MM.1S (cell line): ENCODE data around the gene FAM20C.

Source experiments
- DNase-seq: peaks from one replicate; pipeline ENCODE4 v3.0.0-alpha.2; 2015
- H2AFZ ChIP-seq: fragments of 300-600 bp; sonication (generic); 2 replicates; pipeline ENCODE4 v1.6.0; 2016; ENCODE audit warnings: antibody characterized with exemption, low read length
- H3F3A ChIP-seq: fragments of 300-600 bp; sonication (generic); 2 replicates; pipeline ENCODE4 v1.6.1; 2016; ENCODE audit warnings: mild to moderate bottlenecking, antibody characterized with exemption, low read length, moderate library complexity, mixed read lengths; ENCODE audit not compliant: insufficient read depth
- H3K27ac ChIP-seq: fragments of 300-600 bp; sonication (generic); 2 replicates; pipeline ENCODE4 v1.5.1; 2016; ENCODE audit warnings: mild to moderate bottlenecking, low read length
- H3K27me3 ChIP-seq: fragments of 300-600 bp; sonication (generic); replicated peaks from 2 replicates; pipeline ENCODE4 v1.6.0; 2016; ENCODE audit warnings: low read length; ENCODE audit not compliant: insufficient read depth
- H3K36me3 ChIP-seq: fragments of 300-600 bp; sonication (generic); replicated peaks from 2 replicates; pipeline ENCODE4 v1.6.1; 2016; ENCODE audit warnings: mild to moderate bottlenecking, low read length, mixed read lengths; ENCODE audit not compliant: insufficient read depth
- H3K4me1 ChIP-seq: fragments of 300-600 bp; sonication (generic); 2 replicates; pipeline ENCODE4 v1.6.1; 2016; ENCODE audit warnings: low read length, mixed read lengths
- H3K4me2 ChIP-seq: fragments of 300-600 bp; sonication (generic); 2 replicates; pipeline ENCODE4 v1.6.0; 2016; ENCODE audit warnings: low read depth, low read length
- H3K4me3 ChIP-seq: fragments of 300-600 bp; sonication (generic); 2 replicates; pipeline ENCODE4 v1.5.1; 2016; ENCODE audit warnings: low read length, mixed read lengths
- H3K79me2 ChIP-seq: fragments of 300-600 bp; sonication (generic); 2 replicates; pipeline ENCODE4 v1.6.1; 2016; ENCODE audit warnings: mixed run types, low read length, mixed read lengths
- H3K9ac ChIP-seq: fragments of 300-600 bp; sonication (generic); 2 replicates; pipeline ENCODE4 v1.6.1; 2016; ENCODE audit warnings: low read length, mixed read lengths
- H3K9me2 ChIP-seq: fragments of 300-600 bp; sonication (generic); replicated peaks from 2 replicates; pipeline ENCODE4 v1.6.1; 2016; ENCODE audit warnings: mild to moderate bottlenecking, low read length, mixed read lengths; ENCODE audit not compliant: insufficient read depth
- H3K9me3 ChIP-seq: fragments of 300-600 bp; sonication (generic); replicated peaks from 2 replicates; pipeline ENCODE4 v1.6.1; 2016; ENCODE audit warnings: mild to moderate bottlenecking, low read length, mixed read lengths; ENCODE audit not compliant: insufficient read depth
- H4K20me1 ChIP-seq: fragments of 300-600 bp; sonication (generic); 2 replicates; pipeline ENCODE4 v1.6.1; 2016; ENCODE audit warnings: mild to moderate bottlenecking, low read length, moderate library complexity, mixed read lengths; ENCODE audit not compliant: insufficient read depth
- CTCF ChIP-seq: fragments of 300-600 bp; sonication (generic); IDR thresholded peaks from 2 replicates; pipeline ENCODE4 v1.5.1; 2016; ENCODE audit warnings: antibody characterized with exemption, low read length, mixed read lengths
- EZH2 ChIP-seq: fragments of 300-600 bp; sonication (generic); optimal IDR thresholded peaks from 2 replicates; pipeline ENCODE3; 2017; ENCODE audit warnings: low read depth, mild to moderate bottlenecking, antibody characterized with exemption, low read length, mixed read lengths
- EZH2phosphoT487 ChIP-seq: fragments of 300-600 bp; sonication (generic); IDR thresholded peaks from 2 replicates; pipeline ENCODE4 v1.6.1; 2018; ENCODE audit warnings: antibody characterized with exemption, low read length

The FAM20C gene

GRCh38 chr7:258476-259190 lies 66.3 kb downstream of the FAM20C start:
- H3K36me3 ChIP-seq, result no peaks in the 10 kb centered on the region
- no peak overlapping the region for H3K4me3 ChIP-seq
- no peak for DNase-seq
- no peaks in the 10 kb centered on the region for H3K9me3 ChIP-seq
- H3K9me2 ChIP-seq, result no peaks in the 10 kb centered on the region
- no peaks in the 10 kb centered on the region for H4K20me1 ChIP-seq
- H3F3A ChIP-seq, result no peaks in the 10 kb centered on the region
- no peaks in the 10 kb centered on the region for H3K4me1 ChIP-seq
- H3K27ac ChIP-seq, result no peak overlapping the region
- no peak overlapping the region for H3K9ac ChIP-seq
- no peaks in the 10 kb centered on the region for H3K27me3 ChIP-seq
- H3K4me2 ChIP-seq, result no peak overlapping the region
- no peak overlapping the region for H2AFZ ChIP-seq
- TF ChIP-seq EZH2 (no peak), CTCF (no peak), EZH2phosphoT487 (no peak)
- H3K79me2 ChIP-seq, result no peaks in the 10 kb centered on the region

GRCh38 chr7:259191-259505 lies 66.8 kb downstream of the FAM20C start:
- H3F3A ChIP-seq, result no peaks in the 10 kb centered on the region
- H3K9me2 ChIP-seq, result no peaks in the 10 kb centered on the region
- H3K36me3 ChIP-seq, result no peaks in the 10 kb centered on the region
- H3K27me3 ChIP-seq, result no peaks in the 10 kb centered on the region
- H3K4me1 ChIP-seq, result no peaks in the 10 kb centered on the region
- H4K20me1 ChIP-seq, result no peaks in the 10 kb centered on the region
- H3K9me3 ChIP-seq, result no peaks in the 10 kb centered on the region
- no peaks in the 10 kb centered on the region for H3K79me2 ChIP-seq
- no peak overlapping the region for H2AFZ ChIP-seq
- no peak overlapping the region for H3K9ac ChIP-seq
- H3K27ac ChIP-seq, result no peak overlapping the region
- H3K4me2 ChIP-seq, result no peak overlapping the region
- DNase-seq, result no peak
- TF ChIP-seq CTCF (no peak), EZH2phosphoT487 (no peak), EZH2 (no peak)
- no peak overlapping the region for H3K4me3 ChIP-seq

- Histone ChIP-seq H3K4me3 (no peak overlapping the region), H2AFZ (no peak overlapping the region), H3F3A (no peaks in the 10 kb centered on the region), H3K4me1 (no peaks in the 10 kb centered on the region), H3K27me3 (no peaks in the 10 kb centered on the region), H3K9ac (no peak overlapping the region), H4K20me1 (no peaks in the 10 kb centered on the region), H3K27ac (no peak overlapping the region), H3K79me2 (no peaks in the 10 kb centered on the region), H3K9me3 (no peaks in the 10 kb centered on the region), H3K9me2 (no peaks in the 10 kb centered on the region), H3K4me2 (no peak overlapping the region), H3K36me3 (no peaks in the 10 kb centered on the region)
- no peak for TF ChIP-seq EZH2
- TF ChIP-seq EZH2phosphoT487, result no peak
- DNase-seq, result no peak
Measured at GRCh38 chr7:259751-260405, 67.5 kb downstream of the FAM20C start.
